K562 (cell line): ENCODE measurements around the gene USP14. TPM values are rescaled to one million over a fixed set of nuclear protein-coding genes. Genes with fewer than 3 reads are reported as not detected.
"Not testable (repeated sequence)": the region's sequence is repeated elsewhere in the genome, so short reads cannot be mapped to it uniquely, and the experiment has no call there.

Source experiments
- ATAC-seq: fragments of 200-7000 bp; cut with Tn5 transposase; 3 replicates; pipeline ENCODE4 v1.9.1; 2020; ENCODE audit warnings: moderate library complexity
- BruUV-seq: library from RNA; stranded (reverse); fragments of 400-500 nt; replicated peaks from 2 replicates; lab custom pipeline; 2021; lab: Mats Ljungman, UMichigan
- CTCF ChIA-PET: fragments of 300-600 bp; formaldehyde crosslinking; extraction: SDS; loops from one replicate; lab custom pipeline; 2021; ENCODE audit warnings: low intra/inter-chr PET ratio; lab: Yijun Ruan, JAX
- POLR2A ChIA-PET: fragments of 300-600, 350-650 bp; sonication (Branson Sonifier 250); formaldehyde crosslinking; extraction: SDS; loops from one replicate; lab custom pipeline; 2021; ENCODE audit warnings: antibody characterized with exemption, inconsistent platforms; lab: Yijun Ruan, JAX
- DNase-seq, 4 experiments: peaks; one replicate each; pipeline versions ENCODE4 v3.0.0 to v3.0.0-alpha.2; 2011 to 2018; ENCODE audit warnings: low spot score in 3 of 4, mixed read lengths in 3 of 4; ENCODE audit errors: extremely low read depth in 1 of 4
- FAIRE-seq: peaks from 2 replicates; lab custom pipeline; 2011; peaks lifted over from hg19 to GRCh38; lab: Jason Lieb, UNC
- H2AFZ ChIP-seq: 2 replicates; pipeline ENCODE4 v1.6.0; 2011; ENCODE audit warnings: low read depth, low read length, control low read depth, inconsistent platforms
- H3K27ac ChIP-seq: fragments of 200-600 bp; 3 replicates; pipeline ENCODE4 v1.8.0; 2011; ENCODE audit warnings: low read depth, mild to moderate bottlenecking, control low read depth, inconsistent platforms, low read length, moderate library complexity, mixed read lengths; ENCODE audit errors: extremely low read depth
- H3K27me3 ChIP-seq, 2 experiments: fragments of 300-600 bp in 1 of 2; 2 replicates in 1 of 2; 3 replicates in 1 of 2; pipeline versions ENCODE4 v1.6.0 to v1.8.0; 2011; ENCODE audit warnings: inconsistent platforms in 2 of 2, low read length in 2 of 2, mild to moderate bottlenecking in 1 of 2, mixed read lengths in 1 of 2, moderate library complexity in 1 of 2; ENCODE audit not compliant: control insufficient read depth in 2 of 2, insufficient read depth in 2 of 2
- H3K36me3 ChIP-seq: fragments of 300-600 bp; 3 replicates; pipeline ENCODE4 v1.8.0; 2011; ENCODE audit warnings: mild to moderate bottlenecking, low read length, inconsistent platforms; ENCODE audit not compliant: control insufficient read depth, insufficient read depth
- H3K4me1 ChIP-seq, 2 experiments: fragments of 200-600 bp in 1 of 2; replicated peaks in 1 of 2; 2 replicates in 1 of 2; 3 replicates in 1 of 2; pipeline versions ENCODE4 v1.5.1 to v1.8.0; 2011; ENCODE audit warnings: inconsistent platforms in 2 of 2, low read length in 2 of 2, mild to moderate bottlenecking in 1 of 2, mixed read lengths in 1 of 2, moderate library complexity in 1 of 2; ENCODE audit not compliant: control insufficient read depth in 2 of 2, insufficient read depth in 2 of 2
- H3K4me2 ChIP-seq: 2 replicates; pipeline ENCODE4 v1.6.1; 2011; ENCODE audit warnings: low read length, control low read depth, inconsistent platforms, mixed read lengths; ENCODE audit not compliant: insufficient read depth
- H3K4me3 ChIP-seq: fragments of 200-600 bp; sonication (generic), shearing (Covaris generic); 2 replicates; pipeline ENCODE4 v1.5.1; 2016; ENCODE audit warnings: control low read depth, inconsistent platforms
- H3K79me2 ChIP-seq: fragments of 200-600 bp; 3 replicates; pipeline ENCODE4 v1.8.0; 2011; ENCODE audit warnings: low read length, inconsistent platforms; ENCODE audit not compliant: control insufficient read depth, insufficient read depth
- H3K9ac ChIP-seq, 2 experiments: 2 replicates each; pipeline versions ENCODE4 v1.6.0 to v1.6.1; 2011; ENCODE audit warnings: low read depth in 2 of 2, low read length in 2 of 2, control low read depth in 1 of 2, inconsistent platforms in 1 of 2, mild to moderate bottlenecking in 1 of 2, mixed read lengths in 1 of 2; ENCODE audit not compliant: insufficient read depth in 1 of 2
- H3K9me1 ChIP-seq: one replicate; pipeline ENCODE4 v1.6.0; 2011; ENCODE audit warnings: inconsistent platforms, mild to moderate bottlenecking, low read length, moderate library complexity; ENCODE audit not compliant: control insufficient read depth, insufficient read depth
- H3K9me3 ChIP-seq: replicated peaks from 2 replicates; pipeline ENCODE4 v1.5.1; 2011; ENCODE audit warnings: low read depth, low read length, inconsistent platforms; ENCODE audit not compliant: control insufficient read depth, insufficient read depth
- H4K20me1 ChIP-seq: replicated peaks from 2 replicates; pipeline ENCODE4 v1.6.1; 2011; ENCODE audit warnings: low read length, inconsistent platforms, mixed read lengths; ENCODE audit not compliant: control insufficient read depth, insufficient read depth
- HDAC6 ChIP-seq: IDR thresholded peaks from 2 replicates; pipeline ENCODE4 v1.6.1; 2012; ENCODE audit warnings: low read depth, mild to moderate bottlenecking, control low read depth, inconsistent platforms, low read length, moderate library complexity
- KLF1 ChIP-seq: fragments of 450-650 bp; IDR thresholded peaks from 2 replicates; pipeline ENCODE4 v1.6.1; 2016; ENCODE audit warnings: missing genetic modification characterization, missing compliant biosample characterization
- MAZ ChIP-seq, 2 experiments: fragments of 450-650 bp in 1 of 2; sonication (generic) in 1 of 2; formaldehyde crosslinking; IDR thresholded peaks in 1 of 2; conservative IDR thresholded peaks in 1 of 2; 2 replicates each; pipeline versions ENCODE4 v1.4.0 to v1.5.0; 2020; ENCODE audit warnings: mild to moderate bottlenecking in 1 of 2, missing genetic modification reagents in 1 of 2
- NEUROD1 ChIP-seq: fragments of 150-350 bp; IDR thresholded peaks from 2 replicates; pipeline ENCODE4 v1.6.1; 2014; ENCODE audit warnings: borderline replicate concordance, low read length, low read depth; ENCODE audit not compliant: partially characterized antibody
- NFATC3 ChIP-seq: fragments of 450-650 bp; IDR thresholded peaks from 2 replicates; pipeline ENCODE4 v1.6.1; 2017; ENCODE audit warnings: mild to moderate bottlenecking
- PHB2 ChIP-seq: fragments of 450-650 bp; IDR thresholded peaks from 2 replicates; pipeline ENCODE4 v1.6.1; 2017; ENCODE audit warnings: low read depth
- STAT5A ChIP-seq: IDR thresholded peaks from 2 replicates; pipeline ENCODE4 v1.6.1; 2012; ENCODE audit warnings: low read length, inconsistent platforms, borderline replicate concordance
- ZNF253 ChIP-seq: fragments of 250-450 bp; sonication (Bioruptor Pico); conservative IDR thresholded peaks from 2 replicates; pipeline ENCODE4 v1.6.1; 2021; ENCODE audit warnings: mild to moderate bottlenecking
- WGBS: fragments of 100-300 bp; shearing (Covaris generic); methylation state at CpG from one replicate; pipeline ENCODE4 v1.1.6; 2016; ENCODE audit warnings: low coverage, mixed read lengths; ENCODE audit not compliant: insufficient coverage; ENCODE audit errors: missing lambda C conversion rate; 5-methylcytosine and 5-hydroxymethylcytosine counted together
- in situ Hi-C: fragments of 300-500 bp; cut with MboI; formaldehyde crosslinking; loops from 4 replicates; pipeline ENCODE4 v1.15.0; 2018; ENCODE audit warnings: inconsistent platforms, mixed read lengths
- intact Hi-C: fragments of 100-400 bp; cut with micrococcal nuclease; formaldehyde crosslinking; loops from 2 replicates; pipeline ENCODE4 v1.14.2; 2022
- polyA plus RNA-seq, 8 experiments: library from polyadenylated mRNA; depleted of rRNA in 4 of 8; stranded (reverse) in 5 of 8; unstranded in 3 of 8; fragments of >200 nt; fragmentation: Nextera tagmentation in 2 of 8; fragmentation: Illumina TruSeq in 1 of 8; extraction: Ambion mirVana in 2 of 8; extraction: Trizol in 1 of 8; gene quantifications; 2 replicates each; pipeline versions ENCODE4 v1.2.1 to v1.2.3, GENCODE V29; 2011 to 2014; ENCODE audit warnings: inconsistent platforms in 1 of 8, missing spikeins in 1 of 8
- total RNA-seq, 7 experiments: library from RNA; depleted of rRNA in 6 of 7; stranded (reverse); fragments of >200 nt in 6 of 7; fragmentation: Illumina TruSeq in 2 of 7; extraction: Trizol in 2 of 7; gene quantifications; 2 replicates each; pipeline versions ENCODE4 v1.2.1 to v1.2.3, GENCODE V29; 2011 to 2021; ENCODE audit warnings: low replicate concordance in 1 of 7
- TF ChIP-seq, protein P1 (sequence below): fragments of 200-800 bp; sonication (Bioruptor generic); IDR thresholded peaks from 2 replicates; pipeline ENCODE4 v1.6.1; 2017; ENCODE audit warnings: missing genetic modification characterization, missing compliant biosample characterization
- TF ChIP-seq, protein P2 (sequence below): sonication (generic); formaldehyde crosslinking; IDR thresholded peaks from 2 replicates; pipeline ENCODE4 v1.8.1; 2023; ENCODE audit warnings: mild to moderate bottlenecking, missing genetic modification reagents
- TF ChIP-seq, protein P3 (sequence below): sonication (generic); formaldehyde crosslinking; IDR thresholded peaks from 2 replicates; pipeline ENCODE4 v1.8.0; 2022; ENCODE audit warnings: mild to moderate bottlenecking, missing genetic modification reagents
- TF ChIP-seq, protein P4 (sequence below): fragments of 250-450 bp; sonication (Bioruptor Pico); IDR thresholded peaks from 2 replicates; pipeline ENCODE4 v1.5.0; 2021

Gene USP14
- total and polyA plus RNA-seq, 9 of the 15 experiments (the other 6 are each of a cell fraction or from before 2014, with no cell fraction given): 18.7 to 129 (median 40.3) TPM

DNA sequence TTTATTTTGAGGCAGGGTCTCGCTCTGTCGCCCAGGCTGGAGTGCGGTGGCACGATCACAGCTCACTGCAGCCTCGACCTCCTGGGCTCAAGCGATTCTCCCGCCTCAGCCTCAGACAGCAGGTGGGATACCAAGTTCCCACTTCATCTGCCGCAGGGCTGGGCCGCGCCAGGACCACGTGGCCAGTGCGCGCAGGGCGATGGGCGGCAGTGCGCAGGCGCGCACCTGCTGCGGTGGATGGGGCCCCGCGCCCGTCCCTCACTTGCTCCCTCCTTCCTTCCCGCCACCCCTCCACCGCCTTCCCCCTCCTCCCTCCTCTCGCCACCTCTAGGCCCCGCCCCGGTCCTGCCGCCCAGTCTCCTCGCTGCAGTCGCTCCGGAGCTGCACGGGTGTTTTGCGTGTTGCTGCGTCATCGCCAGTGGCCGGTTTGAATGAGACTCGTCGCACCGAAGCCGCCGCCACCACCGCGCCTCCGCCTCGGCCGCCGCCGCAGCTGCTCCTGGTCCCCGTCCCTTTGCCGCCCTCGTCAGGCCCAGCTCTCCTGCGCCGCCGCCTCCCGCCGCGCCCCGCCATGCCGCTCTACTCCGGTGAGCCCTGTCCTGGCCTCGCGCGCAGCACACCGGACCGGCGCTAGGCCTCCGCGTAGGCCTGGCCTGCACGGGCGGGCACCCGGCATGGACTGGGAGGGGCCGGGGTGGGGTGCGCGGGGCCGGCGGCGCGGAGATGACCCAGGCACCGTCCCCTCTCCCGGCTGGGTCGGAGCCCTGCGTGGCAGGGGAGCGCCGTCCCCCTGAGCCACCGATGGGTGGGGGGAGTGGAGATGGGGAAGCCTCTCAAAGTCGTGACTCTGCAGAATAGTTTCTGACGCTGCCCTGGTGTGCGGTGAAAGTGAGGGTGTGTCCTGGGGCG lies at the start of gene USP14 (continued):
- TF ChIP-seq, protein P1, sequence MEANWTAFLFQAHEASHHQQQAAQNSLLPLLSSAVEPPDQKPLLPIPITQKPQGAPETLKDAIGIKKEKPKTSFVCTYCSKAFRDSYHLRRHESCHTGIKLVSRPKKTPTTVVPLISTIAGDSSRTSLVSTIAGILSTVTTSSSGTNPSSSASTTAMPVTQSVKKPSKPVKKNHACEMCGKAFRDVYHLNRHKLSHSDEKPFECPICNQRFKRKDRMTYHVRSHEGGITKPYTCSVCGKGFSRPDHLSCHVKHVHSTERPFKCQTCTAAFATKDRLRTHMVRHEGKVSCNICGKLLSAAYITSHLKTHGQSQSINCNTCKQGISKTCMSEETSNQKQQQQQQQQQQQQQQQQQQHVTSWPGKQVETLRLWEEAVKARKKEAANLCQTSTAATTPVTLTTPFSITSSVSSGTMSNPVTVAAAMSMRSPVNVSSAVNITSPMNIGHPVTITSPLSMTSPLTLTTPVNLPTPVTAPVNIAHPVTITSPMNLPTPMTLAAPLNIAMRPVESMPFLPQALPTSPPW (CRISPR knock-in tag): peak; percentile 97
- TF ChIP-seq NEUROD1 (peak; percentile 54), ZNF253 (CRISPR knock-in tag) (no peak), KLF1 (tag) (no peak; the same call in 1 of the 2 replicates), HDAC6 (no peak), MAZ (CRISPR knock-in tag; conservative IDR thresholded peaks at IDR 0.05 in 1 of 2, IDR thresholded peaks at IDR 0.05 in 1 of 2) (peak; percentile 79 to 94), PHB2 (no peak), NFATC3 (no peak), STAT5A (no peak)
- TF ChIP-seq, protein P2, sequence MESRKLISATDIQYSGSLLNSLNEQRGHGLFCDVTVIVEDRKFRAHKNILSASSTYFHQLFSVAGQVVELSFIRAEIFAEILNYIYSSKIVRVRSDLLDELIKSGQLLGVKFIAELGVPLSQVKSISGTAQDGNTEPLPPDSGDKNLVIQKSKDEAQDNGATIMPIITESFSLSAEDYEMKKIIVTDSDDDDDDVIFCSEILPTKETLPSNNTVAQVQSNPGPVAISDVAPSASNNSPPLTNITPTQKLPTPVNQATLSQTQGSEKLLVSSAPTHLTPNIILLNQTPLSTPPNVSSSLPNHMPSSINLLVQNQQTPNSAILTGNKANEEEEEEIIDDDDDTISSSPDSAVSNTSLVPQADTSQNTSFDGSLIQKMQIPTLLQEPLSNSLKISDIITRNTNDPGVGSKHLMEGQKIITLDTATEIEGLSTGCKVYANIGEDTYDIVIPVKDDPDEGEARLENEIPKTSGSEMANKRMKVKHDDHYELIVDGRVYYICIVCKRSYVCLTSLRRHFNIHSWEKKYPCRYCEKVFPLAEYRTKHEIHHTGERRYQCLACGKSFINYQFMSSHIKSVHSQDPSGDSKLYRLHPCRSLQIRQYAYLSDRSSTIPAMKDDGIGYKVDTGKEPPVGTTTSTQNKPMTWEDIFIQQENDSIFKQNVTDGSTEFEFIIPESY (CRISPR knock-in tag): peak; percentile 87
- TF ChIP-seq, protein P3, sequence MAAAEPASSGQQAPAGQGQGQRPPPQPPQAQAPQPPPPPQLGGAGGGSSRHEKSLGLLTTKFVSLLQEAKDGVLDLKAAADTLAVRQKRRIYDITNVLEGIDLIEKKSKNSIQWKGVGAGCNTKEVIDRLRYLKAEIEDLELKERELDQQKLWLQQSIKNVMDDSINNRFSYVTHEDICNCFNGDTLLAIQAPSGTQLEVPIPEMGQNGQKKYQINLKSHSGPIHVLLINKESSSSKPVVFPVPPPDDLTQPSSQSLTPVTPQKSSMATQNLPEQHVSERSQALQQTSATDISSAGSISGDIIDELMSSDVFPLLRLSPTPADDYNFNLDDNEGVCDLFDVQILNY (CRISPR knock-in tag): peak; percentile 83; the same call in 1 of the 2 replicates
- TF ChIP-seq, protein P4, sequence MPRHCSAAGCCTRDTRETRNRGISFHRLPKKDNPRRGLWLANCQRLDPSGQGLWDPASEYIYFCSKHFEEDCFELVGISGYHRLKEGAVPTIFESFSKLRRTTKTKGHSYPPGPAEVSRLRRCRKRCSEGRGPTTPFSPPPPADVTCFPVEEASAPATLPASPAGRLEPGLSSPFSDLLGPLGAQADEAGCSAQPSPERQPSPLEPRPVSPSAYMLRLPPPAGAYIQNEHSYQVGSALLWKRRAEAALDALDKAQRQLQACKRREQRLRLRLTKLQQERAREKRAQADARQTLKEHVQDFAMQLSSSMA: no peak

DNA sequence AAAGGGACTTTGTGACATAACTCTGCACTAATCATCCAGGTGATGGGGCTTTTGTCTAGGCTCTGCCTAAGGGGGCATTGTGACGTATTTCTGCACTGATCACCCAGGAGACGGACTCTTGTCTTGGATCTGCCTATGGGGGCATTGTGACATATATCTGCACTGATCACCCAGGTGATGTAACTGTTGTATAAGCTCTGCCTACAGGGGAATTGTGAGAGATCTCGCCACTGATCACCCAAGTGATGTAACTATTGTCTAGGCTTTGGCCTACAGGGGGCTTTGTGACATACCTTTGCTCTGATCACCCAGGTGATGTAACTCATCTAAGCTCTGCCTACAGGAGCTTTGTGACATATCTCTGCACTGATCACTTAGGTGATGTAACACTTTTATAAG lies 49.7 kb upstream of the USP14 start:
- H3K27me3 ChIP-seq, H2AFZ ChIP-seq, H3K9me3 ChIP-seq, H3K27ac ChIP-seq, ATAC-seq, H4K20me1 ChIP-seq, H3K36me3 ChIP-seq, H3K9ac ChIP-seq, FAIRE-seq, H3K9me1 ChIP-seq, in situ Hi-C loops, H3K4me2 ChIP-seq, H3K4me3 ChIP-seq, intact Hi-C loops, H3K4me1 ChIP-seq, POLR2A ChIA-PET, H3K79me2 ChIP-seq, DNase-seq, CTCF ChIA-PET, BruUV-seq: not testable (repeated sequence)
- no CpG with 5 or more reads among the region's 3 CpGs for WGBS
